Measurements from ENCODE around the gene FNDC8. TPM values are rescaled to one million over a fixed set of nuclear protein-coding genes. Genes with fewer than 3 reads are reported as not detected.

Gene FNDC8
- polyA plus RNA-seq, 2 of the 4 experiments (the other 2 are of a cell fraction) = not detected

GRCh38 chr17:35155246-35155645 lies 33.8 kb downstream of the FNDC8 start:
- ATAC-seq (no peak), FAIRE-seq (no peak), DNase-seq (ENCODE audit: low read depth in 1 of 2, low spot score in 1 of 2) (no peak)
- Histone ChIP-seq H3K4me2 (no peak overlapping the region), H3K9me3 (no peaks in the 10 kb centered on the region), H3K27ac (no peak overlapping the region), H3K4me3 (no peak overlapping the region), H3K4me1 (no peaks in the 10 kb centered on the region)
- TF ChIP-seq POLR2AphosphoS2 (conservative IDR thresholded peaks at IDR 0.05; ENCODE audit: low read length) = no peak
- no peak for TF ChIP-seq JUN (IDR thresholded peaks at IDR 0.05)
- no peak for TF ChIP-seq RARB (CRISPR knock-in tag; IDR thresholded peaks at IDR 0.05)
- TF ChIP-seq CBX2 (IDR thresholded peaks at IDR 0.05; ENCODE audit: borderline replicate concordance, low read depth) = no peak
- TF ChIP-seq SMC3 (IDR thresholded peaks at IDR 0.05) = no peak
- no peak for TF ChIP-seq HOXA7 (CRISPR knock-in tag; IDR thresholded peaks at IDR 0.05)
- TF ChIP-seq BHLHE40 (IDR thresholded peaks at IDR 0.05; ENCODE audit: low read depth, low read length) = no peak
- TF ChIP-seq KDM5A (IDR thresholded peaks at IDR 0.05) = no peak
- TF ChIP-seq, protein P1, sequence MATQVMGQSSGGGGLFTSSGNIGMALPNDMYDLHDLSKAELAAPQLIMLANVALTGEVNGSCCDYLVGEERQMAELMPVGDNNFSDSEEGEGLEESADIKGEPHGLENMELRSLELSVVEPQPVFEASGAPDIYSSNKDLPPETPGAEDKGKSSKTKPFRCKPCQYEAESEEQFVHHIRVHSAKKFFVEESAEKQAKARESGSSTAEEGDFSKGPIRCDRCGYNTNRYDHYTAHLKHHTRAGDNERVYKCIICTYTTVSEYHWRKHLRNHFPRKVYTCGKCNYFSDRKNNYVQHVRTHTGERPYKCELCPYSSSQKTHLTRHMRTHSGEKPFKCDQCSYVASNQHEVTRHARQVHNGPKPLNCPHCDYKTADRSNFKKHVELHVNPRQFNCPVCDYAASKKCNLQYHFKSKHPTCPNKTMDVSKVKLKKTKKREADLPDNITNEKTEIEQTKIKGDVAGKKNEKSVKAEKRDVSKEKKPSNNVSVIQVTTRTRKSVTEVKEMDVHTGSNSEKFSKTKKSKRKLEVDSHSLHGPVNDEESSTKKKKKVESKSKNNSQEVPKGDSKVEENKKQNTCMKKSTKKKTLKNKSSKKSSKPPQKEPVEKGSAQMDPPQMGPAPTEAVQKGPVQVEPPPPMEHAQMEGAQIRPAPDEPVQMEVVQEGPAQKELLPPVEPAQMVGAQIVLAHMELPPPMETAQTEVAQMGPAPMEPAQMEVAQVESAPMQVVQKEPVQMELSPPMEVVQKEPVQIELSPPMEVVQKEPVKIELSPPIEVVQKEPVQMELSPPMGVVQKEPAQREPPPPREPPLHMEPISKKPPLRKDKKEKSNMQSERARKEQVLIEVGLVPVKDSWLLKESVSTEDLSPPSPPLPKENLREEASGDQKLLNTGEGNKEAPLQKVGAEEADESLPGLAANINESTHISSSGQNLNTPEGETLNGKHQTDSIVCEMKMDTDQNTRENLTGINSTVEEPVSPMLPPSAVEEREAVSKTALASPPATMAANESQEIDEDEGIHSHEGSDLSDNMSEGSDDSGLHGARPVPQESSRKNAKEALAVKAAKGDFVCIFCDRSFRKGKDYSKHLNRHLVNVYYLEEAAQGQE (IDR thresholded peaks at IDR 0.05) = no peak
- TF ChIP-seq BCL3 (IDR thresholded peaks at IDR 0.05) = no peak
- TF ChIP-seq MAX (IDR thresholded peaks at IDR 0.05) = no peak
- no peak for TF ChIP-seq ZC3H11A (IDR thresholded peaks at IDR 0.05)
- TF ChIP-seq PHF8 (IDR thresholded peaks at IDR 0.05; ENCODE audit: borderline replicate concordance, low read depth) = no peak
- no peak for TF ChIP-seq ESRRA (IDR thresholded peaks at IDR 0.05; ENCODE audit: borderline replicate concordance, low read length)
- no peak for TF ChIP-seq ZFP36 (IDR thresholded peaks at IDR 0.05; ENCODE audit: borderline replicate concordance, partially characterized antibody)
- TF ChIP-seq ZSCAN20 (CRISPR knock-in tag; IDR thresholded peaks at IDR 0.05) = no peak
- ChIA-PET CTCF (interaction anchor here (1.8 kb wide), 1 partner anchor 35 kb away, joined by 4 read pairs; no protein-coding TSS in a partner anchor), POLR2A (no interaction called here)
- WGBS (ENCODE audit: missing lambda C conversion rate) = 68% methylated on average over 7 of the region's 7 CpGs

DNA sequence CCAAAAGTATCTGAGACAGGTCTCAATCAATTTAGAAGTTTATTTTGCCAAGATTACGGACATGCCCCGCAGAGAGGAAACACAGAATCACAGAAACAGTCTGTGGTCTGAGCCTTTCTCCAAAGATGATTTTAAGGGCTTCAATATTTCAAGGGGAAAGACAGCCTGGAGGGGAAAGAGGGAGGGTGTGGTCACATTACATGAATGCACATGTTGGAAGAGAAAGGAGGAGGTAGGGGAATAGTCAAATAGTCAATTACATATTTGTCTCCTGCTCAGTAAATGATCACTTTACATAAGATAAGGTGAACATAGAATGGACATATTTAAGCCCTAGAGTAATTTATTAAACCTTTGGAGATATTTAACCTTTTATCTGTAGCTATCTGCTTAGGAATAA lies 38.5 kb downstream of the FNDC8 start:
- ATAC-seq (no peak), DNase-seq (ENCODE audit: low read depth in 1 of 2, low spot score in 1 of 2) (no peak), FAIRE-seq (no peak)
- no peak overlapping the region for H3K27ac ChIP-seq
- no peak overlapping the region for H3K4me3 ChIP-seq
- H3K9me3 ChIP-seq = no peaks in the 10 kb centered on the region
- H3K4me1 ChIP-seq = no peaks in the 10 kb centered on the region
- POLR2A ChIA-PET = no interaction called here
- CTCF ChIA-PET = interaction anchor here (0.7 to 1.0 kb wide), 4 partner anchors 17 to 588 kb away, joined by 3 read pairs; no protein-coding TSS in a partner anchor
- H3K4me2 ChIP-seq = no peak overlapping the region
- WGBS (ENCODE audit: missing lambda C conversion rate) = 78% methylated on average over 2 of the region's 2 CpGs
- TF ChIP-seq FOSB (CRISPR knock-in tag; IDR thresholded peaks at IDR 0.05) (no peak), PBX3 (IDR thresholded peaks at IDR 0.05) (no peak), ZC3H11A (IDR thresholded peaks at IDR 0.05) (no peak)

All from A549 (cell line).